Measurements from ENCODE around the gene SLC35D2. TPM values are rescaled to one million over a fixed set of nuclear protein-coding genes. Genes with fewer than 3 reads are reported as not detected.
"Not testable (repeated sequence)": the region's sequence is repeated elsewhere in the genome, so short reads cannot be mapped to it uniquely, and the experiment has no call there.

The SLC35D2 gene
- polyA plus RNA-seq, 10 donors: 16.7 to 27.7 (median 23.6) TPM

- no peak for DNase-seq
Measured at GRCh38 chr9:96408409-96409280, 25.1 kb upstream of the SLC35D2 start.

DNA sequence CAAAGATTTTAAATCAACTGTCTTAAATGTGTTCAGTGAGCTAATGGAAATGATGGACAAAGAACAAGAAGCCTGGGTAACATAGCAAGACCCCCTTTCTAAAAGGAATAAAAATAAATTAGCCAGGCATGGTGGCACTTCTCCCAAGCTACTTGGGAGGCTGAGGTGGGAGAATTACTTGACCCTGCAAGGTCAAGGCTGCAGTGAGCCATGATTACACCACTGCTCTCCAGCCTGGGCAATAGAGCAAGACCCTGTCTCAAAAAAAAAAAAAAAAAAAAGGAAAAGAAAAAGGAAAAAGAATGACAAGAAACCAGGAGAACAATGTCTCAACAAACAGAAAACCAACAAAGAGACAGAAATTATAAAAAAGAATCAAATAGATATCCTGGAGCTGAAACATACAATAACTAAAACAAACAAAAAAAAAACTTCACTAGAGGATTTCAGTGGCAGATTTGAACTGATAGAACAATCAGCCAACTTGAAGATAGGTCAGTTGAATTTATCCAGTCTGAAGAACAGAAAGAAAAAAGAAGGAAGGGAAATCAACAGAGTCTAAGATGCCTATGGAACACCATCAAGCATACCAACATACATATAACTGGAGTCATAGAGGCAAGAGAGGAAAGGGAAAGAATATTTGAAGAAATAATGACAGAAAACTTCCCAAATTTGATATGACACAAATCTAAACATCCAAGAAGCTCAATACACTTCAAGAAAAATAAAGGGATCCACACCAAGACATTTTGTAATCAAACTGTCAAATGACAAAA lies 16.8 kb upstream of the SLC35D2 start:
- no peak for DNase-seq

DNA sequence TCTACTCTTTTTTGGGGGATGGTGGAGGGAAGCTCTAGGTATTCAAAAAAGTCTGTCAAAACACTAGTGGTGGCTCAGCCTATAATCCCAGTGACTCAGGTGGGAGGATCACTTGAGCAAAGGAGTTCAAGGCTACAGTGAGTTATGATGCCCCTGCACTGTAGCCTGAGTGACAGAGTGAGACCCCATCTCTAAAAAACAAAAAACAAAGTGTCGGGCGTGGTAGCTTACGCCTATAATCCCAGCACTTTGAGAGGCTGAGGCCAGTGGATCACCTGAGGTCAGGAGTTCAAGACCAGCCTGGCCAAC lies 15.8 kb upstream of the SLC35D2 start:
- no peak for DNase-seq

DNA sequence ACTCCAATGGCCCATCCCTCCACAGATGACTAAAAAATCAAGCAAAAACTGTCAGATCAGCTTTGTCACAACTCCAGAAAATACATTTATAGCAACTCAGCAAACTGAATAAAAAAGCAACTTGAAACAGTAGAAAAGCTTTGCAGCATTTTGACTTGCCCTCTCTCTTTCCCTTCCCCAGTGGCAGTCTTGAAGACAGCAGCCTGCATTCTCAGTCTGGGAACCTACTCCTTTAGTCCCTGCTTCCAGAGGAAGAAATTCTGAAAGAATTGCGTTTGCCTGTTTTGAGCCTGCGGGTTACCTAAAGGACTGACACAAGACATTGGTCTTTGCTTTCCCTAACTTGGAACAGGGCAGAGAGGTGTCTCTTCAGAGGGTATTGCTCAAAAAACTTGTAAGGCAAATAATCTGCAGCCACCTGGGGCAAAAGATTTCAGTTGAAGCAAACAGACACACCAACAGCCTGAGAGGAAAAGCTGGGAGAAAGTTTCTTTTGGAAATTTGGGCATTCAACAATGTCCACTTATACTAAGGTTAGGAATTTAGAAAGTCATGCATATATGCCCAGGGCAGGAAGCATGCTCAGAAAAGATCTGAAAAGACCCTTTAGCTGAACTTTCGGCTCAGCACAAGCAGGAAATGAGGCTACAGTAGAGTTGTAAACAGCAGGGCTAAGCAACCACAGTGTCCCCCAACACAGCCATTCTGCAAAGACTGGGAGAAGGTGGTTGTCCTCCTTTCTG lies 15.2 kb upstream of the SLC35D2 start:
- no peak for DNase-seq

DNA sequence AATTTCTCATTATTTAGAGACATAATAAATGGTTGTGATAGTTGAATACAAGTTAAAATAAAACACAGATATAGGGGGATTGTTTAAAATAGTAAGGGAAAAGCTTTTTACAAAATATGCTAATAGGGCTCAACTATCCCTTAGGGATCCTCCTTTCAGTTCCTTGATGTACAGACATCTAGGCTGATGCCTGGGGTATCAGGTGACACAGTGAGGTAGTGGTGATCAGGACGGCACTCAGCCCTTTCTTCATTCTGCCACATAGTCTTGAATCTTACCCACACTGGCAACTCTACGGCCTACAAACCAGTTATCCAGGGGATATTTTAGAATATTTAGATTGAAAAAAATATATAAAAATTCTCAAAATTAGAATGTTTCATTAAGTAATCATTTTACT lies 12.5 kb upstream of the SLC35D2 start:
- no peak for DNase-seq

- no peak for DNase-seq
Measured at GRCh38 chr9:96394832-96395496, 11.5 kb upstream of the SLC35D2 start.

GRCh38 chr9:96392263-96392662 lies 8.8 kb upstream of the SLC35D2 start:
- DNase-seq: no peak

- no peak for DNase-seq
Measured at GRCh38 chr9:96391021-96391765, 7.7 kb upstream of the SLC35D2 start.

GRCh38 chr9:96388144-96388543 lies 4.6 kb upstream of the SLC35D2 start:
- DNase-seq: no peak

- DNase-seq: no peak
Measured at GRCh38 chr9:96386157-96386556, 2.6 kb upstream of the SLC35D2 start.

DNA sequence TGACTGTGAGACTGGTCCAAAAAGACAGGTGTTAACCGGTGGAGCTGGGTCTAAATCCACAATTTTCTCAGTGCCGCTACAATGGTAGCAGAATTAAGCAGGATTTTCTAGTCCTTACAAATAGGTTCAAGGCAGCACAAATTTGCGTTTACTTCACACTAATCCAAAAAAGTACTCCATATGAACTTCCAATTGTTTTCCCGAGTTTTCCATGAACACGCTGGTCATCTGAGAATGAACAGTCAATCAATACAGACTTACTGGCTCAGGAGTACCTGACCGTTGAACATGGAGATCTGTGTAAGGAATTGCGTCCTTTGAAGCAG lies 709 bp downstream of the SLC35D2 start:
- no peak for DNase-seq

- DNase-seq: no peak
Measured at GRCh38 chr9:96382175-96382574, 1.3 kb downstream of the SLC35D2 start.

- DNase-seq: no peak
Measured at GRCh38 chr9:96381696-96382095, 1.8 kb downstream of the SLC35D2 start.

DNA sequence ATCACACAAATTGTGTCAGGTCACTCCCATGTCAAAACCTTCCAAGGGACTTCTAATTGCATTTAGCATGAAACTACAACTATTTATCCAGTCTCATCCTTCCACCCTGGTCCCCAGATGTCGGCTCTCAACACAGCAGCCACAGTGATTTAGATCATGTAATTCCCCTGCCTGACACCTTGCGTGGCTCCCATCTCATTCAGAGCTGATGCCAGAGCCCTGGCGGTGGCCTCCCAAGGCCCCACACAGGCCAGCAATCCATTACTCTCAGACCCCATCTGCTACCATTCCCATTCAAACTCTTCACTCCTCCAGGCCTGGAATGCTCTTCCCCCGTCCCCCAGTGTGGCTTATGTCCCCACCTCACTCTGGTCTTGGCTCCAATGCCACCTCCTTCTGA lies 2.4 kb downstream of the SLC35D2 start:
- no peak for DNase-seq

DNA sequence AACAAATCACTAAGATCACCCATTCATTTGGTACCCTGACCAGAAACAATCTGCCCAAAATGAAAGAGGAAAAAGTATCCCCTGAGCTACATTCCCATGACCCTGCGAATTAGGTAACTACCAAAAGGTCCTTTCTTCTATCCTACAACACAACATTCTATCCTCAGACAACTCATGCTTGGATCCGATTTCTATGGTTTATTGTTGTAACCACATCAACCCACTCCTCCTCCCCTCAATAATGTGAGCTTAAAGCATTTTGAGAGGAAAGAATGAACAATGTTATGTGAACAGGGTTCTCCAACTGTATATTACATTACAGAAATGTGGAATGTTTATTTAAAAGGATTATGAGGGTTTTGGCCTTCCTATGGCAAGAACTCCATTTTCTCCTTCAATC lies 4.0 kb downstream of the SLC35D2 start:
- no peak for DNase-seq

DNA sequence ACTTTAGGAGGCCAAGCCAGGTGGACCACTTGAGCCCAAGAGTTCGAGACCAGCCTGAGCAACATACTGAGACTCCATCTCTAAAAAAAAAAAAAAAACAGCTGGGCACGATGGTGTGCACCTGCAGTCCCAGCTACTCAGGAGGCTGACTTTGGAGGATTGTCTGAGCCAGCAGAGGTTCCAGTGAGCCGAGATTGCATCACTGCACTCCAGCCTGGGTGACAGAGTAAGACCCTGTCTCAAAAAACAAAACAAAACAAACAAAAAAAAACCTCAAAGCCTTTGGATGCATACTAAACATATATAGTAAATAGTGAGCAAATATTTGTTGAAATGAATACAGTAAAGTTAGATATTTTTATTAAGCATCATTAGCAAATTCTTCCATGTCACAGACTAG lies 5.3 kb downstream of the SLC35D2 start:
- DNase-seq: no peak

DNA sequence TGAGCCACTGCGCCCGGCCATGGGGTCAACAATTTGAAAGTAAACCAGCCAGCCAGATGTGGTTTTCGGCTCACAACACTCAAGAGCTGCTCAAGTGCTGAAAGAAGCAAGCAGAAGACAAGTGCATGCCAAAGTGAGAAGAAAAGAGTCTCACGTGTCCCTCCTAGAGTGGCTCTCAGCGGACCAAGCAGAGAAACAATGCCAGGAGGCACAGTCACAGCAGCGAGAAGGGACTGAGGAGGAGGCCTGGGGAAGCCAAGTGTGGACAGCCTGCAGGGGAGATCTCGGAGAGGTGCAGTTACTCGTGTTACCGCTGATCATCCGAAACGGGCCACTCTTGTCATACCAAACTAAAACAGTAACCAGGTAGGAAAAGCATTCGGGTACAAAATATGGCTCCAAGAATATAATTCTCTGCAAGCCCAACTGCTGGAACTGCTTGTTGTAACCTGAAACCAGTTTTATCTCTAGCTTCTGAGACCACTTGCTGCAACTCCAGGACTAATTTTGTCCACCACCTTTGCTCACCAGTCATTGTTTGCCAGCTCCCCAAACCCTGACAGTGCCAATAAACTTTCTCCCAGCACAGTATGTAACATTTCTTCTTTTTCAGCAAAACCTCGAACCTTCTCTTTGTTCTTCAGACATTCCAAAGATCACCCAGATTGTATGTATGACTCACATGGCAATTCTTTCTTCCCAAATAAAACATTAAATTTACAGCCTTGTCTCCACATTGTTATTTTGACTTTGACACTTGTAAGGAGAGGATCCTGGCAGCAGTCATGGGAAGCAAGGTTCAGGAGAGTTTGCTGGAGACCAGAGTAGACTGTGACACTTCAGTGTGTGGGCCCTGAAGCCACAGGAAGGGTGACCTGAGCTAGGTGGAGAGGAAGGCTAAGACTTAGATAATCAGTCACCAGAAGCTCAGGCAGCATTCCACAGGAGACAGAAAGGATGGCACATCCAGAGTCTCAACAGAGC lies 6.3 kb downstream of the SLC35D2 start:
- DNase-seq: peak in 1 of 3 donors; percentile 13

DNA sequence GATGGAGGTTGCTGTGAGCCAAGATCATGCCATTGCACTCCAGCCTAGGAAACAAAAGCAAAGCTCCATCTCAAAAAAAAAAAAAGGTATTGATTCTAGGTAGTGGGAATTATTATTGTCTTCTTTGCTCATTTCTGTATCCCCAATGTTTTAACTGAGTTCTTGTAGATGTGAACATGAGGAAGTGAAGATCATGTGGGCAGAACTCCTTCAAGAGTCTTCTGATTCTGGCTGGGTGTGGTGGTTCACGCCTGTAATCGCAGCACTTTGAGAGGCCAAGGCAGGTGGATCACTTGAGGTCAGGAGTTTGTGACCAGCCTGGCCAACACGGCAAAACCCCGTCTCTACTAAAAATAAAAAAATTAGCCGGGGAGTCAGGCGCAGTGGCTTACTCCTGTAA lies 8.0 kb downstream of the SLC35D2 start:
- not testable (repeated sequence) for DNase-seq

- no peak for DNase-seq
Measured at GRCh38 chr9:96367943-96368342, 15.6 kb downstream of the SLC35D2 start.

Data from muscle of back (tissue), 11 donors.